Aortic smooth muscle cell (primary cell): ENCODE measurements around the gene ZNF563. TPM values are rescaled to one million over a fixed set of nuclear protein-coding genes. Genes with fewer than 3 reads are reported as not detected.

Experiments used
- total RNA-seq: library from RNA; depleted of rRNA; stranded (reverse); fragments of >200 nt; gene quantifications from 2 replicates; pipeline ENCODE4 v1.2.3, GENCODE V29; 2014

Gene ZNF563
- total RNA-seq, result 4.1 and 4.6 TPM in 2 replicates

DNA sequence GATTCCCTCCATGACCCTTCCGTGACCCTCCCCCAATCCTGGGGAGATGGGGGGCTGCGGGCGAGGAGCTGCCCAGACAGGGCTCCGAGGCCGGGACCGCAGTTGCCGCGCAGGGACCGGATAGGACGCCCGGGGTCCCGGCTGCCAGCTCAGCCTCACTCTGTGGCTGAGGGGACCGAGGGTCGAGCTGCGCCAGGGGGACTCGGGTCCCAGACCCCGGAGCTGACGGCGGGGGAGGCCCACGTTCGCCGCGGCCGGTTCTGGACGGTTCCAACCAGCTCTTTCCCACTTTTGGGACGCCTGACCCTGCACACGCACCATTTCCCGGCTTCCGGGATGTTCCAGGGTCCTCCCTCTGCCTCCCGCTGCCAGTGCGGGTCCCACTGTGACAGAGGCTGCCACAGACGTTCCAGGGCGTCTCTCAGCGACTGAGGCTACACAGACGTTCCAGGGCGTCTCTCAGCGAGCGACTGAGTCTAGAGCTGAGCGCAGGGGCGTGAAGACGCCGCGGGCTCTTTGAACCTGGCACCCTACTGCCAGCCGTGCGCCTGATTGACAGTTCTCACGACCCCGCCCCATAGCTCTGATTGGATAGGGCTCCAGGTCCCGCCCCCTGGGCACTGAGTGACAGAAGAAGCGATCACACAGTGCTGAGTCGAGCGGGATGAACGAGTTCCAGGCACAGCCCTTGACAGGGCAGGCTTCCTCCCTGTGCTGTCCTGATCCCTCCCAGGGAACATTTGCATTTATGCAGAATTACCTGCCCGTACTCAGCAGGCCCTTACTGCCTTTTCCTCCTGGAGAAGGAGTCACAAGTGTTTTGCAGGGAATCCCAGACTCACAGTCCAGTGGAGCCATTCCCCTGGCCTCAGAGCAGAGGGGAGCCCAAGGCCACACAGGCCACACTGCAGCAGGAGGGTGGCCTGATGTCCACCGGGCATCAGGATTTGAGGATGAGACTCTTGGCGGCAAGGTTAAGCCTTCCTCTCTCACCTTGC lies at the start of gene ZNF563:
TSS of gene ZNF563 (minus strand) at position 472 of the 998 bp plus-strand sequence. CDS start at position 321, 151 bp downstream.

DNA sequence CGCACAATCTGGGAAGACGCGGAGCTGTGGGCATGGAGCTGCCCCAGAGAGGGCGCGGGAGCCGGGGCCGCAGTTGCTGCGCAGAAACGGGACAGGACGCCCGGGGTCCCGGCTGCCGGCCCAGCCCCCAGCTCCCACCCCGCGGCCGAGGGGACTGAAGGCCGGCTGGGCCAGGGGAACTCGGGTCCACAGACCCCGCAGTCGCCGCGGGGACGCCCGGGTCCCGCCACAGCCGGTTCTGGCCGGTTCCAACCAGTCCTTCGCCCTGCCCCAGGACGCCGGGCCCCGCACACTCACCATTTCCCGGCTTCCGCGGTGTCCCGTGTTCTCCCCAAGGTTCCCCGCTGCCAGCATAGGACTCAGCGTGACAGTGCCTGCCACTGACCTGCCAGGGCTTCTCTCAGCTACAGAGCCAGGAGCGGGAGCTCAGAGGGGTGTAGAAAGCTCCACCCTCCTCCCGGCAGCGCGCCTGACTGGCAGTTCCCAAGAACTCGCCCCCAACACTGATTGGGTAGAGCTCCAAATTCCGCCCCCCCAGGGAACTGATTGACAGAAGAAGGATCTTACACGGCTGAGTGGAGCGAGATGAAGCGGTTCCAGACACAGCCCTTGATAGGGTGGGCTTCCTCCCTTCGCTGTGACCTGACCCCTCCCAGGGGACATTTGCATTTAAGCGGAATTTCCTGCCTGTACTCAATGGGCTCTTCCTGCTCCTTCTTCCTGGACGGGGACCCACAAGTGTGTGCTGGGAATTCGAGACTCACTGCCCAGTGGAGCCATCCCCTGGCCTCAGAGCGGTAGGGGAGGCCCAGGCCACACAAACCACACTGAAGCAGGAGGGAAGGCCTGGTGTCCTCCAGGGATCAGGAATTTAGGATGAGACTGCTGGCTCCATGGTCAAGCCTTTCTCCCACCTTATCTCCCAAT lies 32.1 kb upstream of the ZNF563 start, which contains the start of gene ZNF442:
TSS of gene ZNF442 (minus strand) at position 448 of the 927 bp plus-strand sequence. CDS start 2,052 bp downstream, outside the sequence.

GRCh38 chr19:12294249-12295158 lies 38.9 kb downstream of the ZNF563 start, which contains the start of gene ZNF44:
TSS of gene ZNF44 (minus strand) at chr19:12294883. CDS start at chr19:12294694, 189 bp downstream.

Other genes with a start within 250 kb of the ZNF563 start
- gene ZNF20, start 193.3 kb downstream of the ZNF563 start, total RNA-seq, result 4.3 and 4.9 TPM in 2 replicates
- gene ZNF625, start 176.9 kb downstream of the ZNF563 start, total RNA-seq, result 14.0 and 15.3 TPM in 2 replicates
- gene ZNF136, start 170.5 kb downstream of the ZNF563 start, total RNA-seq, result 7.3 and 7.8 TPM in 2 replicates
- 10.7 and 14.2 TPM in 2 replicates for gene ZNF44, start 38.8 kb downstream of the ZNF563 start, total RNA-seq
- gene ZNF442, start 32.0 kb upstream of the ZNF563 start, total RNA-seq, result 6.5 and 10.5 TPM in 2 replicates
- gene ZNF799, start 67.6 kb upstream of the ZNF563 start, total RNA-seq, result 2.5 and 4.0 TPM in 2 replicates
- gene ZNF443, start 107.4 kb upstream of the ZNF563 start, total RNA-seq, result 1.8 and 2.5 TPM in 2 replicates
- gene ZNF709, start 151.2 kb upstream of the ZNF563 start, total RNA-seq, result 2.5 and 2.6 TPM in 2 replicates
- gene ZNF564, start 217.8 kb upstream of the ZNF563 start, total RNA-seq, result 7.9 and 9.3 TPM in 2 replicates